Stimulated activated CD8-positive, alpha-beta memory T cell treated with anti-CD3 and anti-CD28 coated beads, Interleukin-15, amount 100 ng/mL, for 4 hours (primary cell): Measurements from ENCODE around the gene BCAS3.

Experiments
- DNase-seq, 2 donors: peaks; one replicate each; pipeline ENCODE4 v3.0.0-alpha.2; 2020; ENCODE audit warnings: low read depth in 2 of 2

The BCAS3 gene

DNA sequence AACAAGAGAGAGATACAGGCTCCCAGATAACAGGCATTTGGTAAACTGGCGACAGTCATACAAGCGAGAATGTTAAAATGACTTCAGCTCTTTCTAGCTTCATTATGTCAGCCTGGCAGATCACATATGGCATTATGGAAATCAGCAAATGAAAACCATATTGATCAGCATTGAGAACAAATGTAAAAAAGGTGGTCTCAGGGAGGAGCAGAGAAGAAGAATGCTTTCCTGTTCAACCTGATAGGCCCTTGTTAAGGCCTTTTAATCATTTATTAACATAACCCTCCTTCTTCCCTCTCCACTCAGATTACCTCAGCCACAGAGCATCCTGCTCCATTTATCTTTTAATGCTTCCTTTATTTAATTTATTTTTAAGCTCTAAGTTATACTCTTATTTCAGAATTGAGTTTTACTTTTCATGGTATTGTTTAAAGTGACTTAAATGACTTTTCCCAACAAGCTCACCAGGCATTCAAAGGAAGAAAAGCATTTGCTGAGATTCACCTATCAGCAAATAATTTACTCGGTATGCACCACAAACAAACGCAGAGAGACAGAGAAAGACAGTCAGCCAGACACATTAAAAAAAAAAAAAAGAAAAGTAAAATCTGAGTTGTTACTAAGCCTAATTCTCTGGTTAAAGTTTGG is 478.1 kb downstream of the BCAS3 start:
- DNase-seq, result no peak

DNA sequence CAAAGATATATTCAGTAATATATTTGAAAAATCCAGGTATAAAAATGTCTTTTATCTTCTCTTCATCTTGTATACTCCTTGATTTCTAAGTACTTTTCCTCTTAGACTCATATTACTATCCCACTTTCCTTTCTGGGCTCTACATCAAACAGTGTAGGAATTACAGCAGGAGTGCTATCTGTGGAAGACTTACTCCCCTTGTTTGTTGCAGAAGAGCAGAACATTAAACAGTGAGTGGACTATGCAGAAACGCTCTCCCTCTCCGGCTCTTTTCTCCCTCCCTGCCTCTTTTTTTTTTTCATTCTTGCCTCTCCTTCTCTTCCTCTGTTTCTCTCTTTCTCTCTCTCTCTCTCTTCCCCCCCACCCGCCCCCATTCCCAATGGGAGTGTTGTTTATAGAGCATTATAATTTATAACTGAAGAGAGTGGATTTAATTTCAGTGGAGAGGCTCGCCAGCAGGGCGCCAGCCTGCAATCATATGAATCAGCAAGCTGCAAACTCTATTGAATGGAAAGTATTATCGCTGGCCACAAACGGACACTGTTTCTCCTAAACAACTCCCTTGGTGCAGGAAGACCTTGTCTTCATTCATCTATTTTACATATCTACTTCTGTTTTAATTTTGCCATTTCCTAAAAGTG is 479.7 kb downstream of the BCAS3 start:
- no peak for DNase-seq

GRCh38 chr17:61158376-61158775 is 480.7 kb downstream of the BCAS3 start:
- DNase-seq, result no peak

- no peak for DNase-seq
These were observed 481.7 kb downstream of the BCAS3 start for GRCh38 chr17:61159221-61159814.

- DNase-seq, result no peak
These were observed 482.6 kb downstream of the BCAS3 start for GRCh38 chr17:61160204-61160603.

DNA sequence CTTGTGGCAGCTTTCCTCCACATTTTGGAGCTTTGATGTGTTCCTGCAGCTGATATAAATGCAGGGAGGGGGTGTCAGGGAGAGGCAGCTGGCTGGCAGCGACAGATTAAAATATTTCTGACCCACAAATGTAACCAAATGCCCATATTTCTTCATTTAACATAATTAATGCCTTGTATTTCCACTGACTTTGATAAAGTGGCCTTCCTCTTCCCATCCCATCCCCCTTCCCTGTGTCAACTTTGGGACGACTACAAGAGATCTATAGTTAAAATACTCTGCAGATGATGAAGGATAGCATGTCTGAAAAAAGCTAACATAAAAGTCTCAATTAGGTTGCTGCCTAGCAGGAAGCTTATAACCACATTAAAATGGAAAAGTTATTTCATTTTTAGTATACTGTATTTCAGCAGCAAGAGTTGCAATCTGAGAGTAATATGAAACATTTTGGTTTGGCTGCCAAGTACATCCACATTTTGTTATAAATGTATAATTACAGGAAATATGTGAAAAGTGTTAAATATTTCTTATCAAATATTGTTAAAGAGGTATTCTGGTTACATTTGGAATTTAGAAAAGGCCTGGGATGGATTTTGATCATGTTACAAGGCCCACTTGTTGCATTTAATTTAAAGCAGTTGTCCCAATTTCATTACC is 483.3 kb downstream of the BCAS3 start:
- DNase-seq, result no peak

GRCh38 chr17:61161615-61162134 is 484.0 kb downstream of the BCAS3 start:
- DNase-seq, result no peak

GRCh38 chr17:61164517-61164916 is 486.9 kb downstream of the BCAS3 start:
- no peak for DNase-seq

DNA sequence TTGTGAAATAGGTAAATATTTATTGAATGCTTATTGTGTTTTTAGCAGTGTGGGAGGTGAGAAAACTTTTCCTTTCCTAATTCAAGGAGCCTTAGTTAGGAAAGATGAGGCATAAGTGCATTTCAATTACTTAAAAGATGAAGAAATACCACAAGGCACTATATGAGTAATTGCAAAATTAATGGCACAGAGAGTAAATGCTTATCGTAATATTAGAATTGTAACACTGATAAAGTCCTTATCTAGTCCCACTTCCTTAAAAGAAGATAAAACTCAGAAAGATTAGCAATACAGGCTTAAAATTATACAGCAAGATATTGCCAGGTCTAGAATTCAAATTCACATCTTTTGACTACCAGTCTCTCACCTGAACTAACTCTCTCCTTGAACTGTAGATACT is 489.4 kb downstream of the BCAS3 start:
- DNase-seq, result no peak

DNA sequence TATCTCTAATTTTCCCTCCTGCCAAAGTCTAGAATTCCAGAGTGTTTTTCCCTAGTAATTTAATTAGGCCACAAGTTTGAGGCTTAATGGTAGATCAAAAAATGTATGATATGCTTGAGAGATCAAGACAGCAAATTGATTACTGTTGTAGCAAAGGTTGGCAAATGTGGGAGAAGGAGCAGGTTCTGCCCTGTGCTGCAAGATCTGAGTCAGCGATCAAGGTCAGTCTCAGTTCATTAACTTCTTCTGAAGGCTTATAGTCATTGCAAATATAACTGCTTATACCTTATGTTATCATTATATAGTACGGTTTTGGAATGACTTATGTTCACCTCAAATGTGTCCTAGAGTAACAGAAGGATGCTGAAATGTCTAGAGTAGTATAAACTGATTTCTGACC is 490.9 kb downstream of the BCAS3 start:
- no peak for DNase-seq

DNA sequence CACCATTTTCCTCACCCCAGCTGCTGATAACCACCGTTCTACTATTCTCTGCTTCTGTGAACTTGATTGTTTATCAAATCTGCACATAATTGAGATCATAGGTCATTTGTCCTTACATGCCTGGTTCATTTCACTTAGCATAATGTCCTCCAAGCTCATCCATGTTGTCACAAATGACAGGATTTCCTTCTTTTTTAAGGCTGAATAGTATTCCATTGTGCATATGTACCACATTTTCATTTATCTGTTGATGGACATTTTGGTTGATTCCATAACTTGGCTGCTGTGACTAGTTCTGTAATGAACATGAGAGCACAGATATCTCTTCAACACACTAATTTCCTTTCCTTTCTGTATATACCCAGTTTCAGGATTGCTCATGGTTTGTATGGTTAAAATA is 496.7 kb downstream of the BCAS3 start:
- DNase-seq, result no peak

DNA sequence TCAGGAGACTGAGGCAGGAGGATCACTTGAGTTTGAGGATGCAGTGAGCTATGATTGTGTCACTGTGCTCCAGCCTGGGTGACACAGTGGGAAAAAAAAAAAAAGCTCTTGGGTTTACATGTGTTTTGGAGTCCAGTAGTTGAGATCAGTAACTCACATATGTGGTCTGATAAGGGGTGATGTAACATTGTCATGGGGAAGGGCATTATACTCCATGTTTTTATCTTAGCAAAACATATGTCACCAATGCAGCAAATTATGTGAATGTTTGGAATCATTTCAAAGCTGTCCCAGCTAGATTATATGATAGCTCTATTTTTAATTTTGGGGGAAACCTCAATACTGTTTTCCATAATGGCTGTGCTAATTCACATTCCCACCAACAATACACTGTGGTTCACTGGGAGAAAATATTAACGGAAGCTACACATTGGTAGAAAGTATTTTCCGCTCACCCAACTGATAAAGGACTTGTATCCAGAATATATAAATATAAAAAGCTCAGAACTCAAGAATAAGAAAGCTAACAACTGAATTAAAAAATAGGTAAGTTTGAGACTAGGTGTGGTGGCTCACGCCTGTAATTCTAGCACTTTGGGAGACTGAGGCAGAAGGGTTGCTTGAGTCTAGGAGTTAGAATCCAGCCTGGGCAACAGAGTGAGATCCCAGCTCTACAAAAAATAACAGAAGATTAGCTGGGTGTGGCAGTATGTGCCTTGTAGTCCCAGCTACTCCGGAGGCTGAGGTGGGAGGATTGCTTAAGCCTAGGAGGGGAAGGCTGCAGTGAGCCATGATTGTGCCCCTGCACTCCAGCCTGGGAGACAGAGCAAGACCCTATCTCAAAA is 497.9 kb downstream of the BCAS3 start:
- no peak for DNase-seq

- no peak for DNase-seq
These were observed 499.7 kb downstream of the BCAS3 start for GRCh38 chr17:61177351-61177750.

- no peak for DNase-seq
These were observed 500.6 kb downstream of the BCAS3 start for GRCh38 chr17:61178284-61178683.

- DNase-seq, result no peak
These were observed 501.7 kb downstream of the BCAS3 start for GRCh38 chr17:61179380-61179806.

DNA sequence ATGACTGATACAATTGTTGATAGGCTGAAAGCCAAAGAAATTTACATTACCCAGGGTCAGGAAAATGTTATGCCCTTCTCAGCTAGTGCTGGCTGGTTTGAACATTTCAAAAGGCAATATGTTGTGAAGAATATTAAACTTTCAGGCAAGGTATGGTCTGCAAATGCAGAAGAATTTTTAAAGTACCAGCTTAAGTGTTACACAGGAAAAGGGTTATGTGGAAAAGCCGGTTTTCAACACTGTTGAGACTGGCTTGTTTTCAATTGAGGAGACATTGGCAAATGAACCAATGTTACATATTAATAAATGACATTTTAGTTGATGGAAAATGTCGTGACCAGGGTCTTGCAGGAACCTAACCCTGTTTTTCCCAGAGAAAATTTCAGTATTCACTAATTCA is 506.1 kb downstream of the BCAS3 start:
- no peak for DNase-seq

- DNase-seq, result no peak
These were observed 507.7 kb downstream of the BCAS3 start for GRCh38 chr17:61185385-61185784.

DNA sequence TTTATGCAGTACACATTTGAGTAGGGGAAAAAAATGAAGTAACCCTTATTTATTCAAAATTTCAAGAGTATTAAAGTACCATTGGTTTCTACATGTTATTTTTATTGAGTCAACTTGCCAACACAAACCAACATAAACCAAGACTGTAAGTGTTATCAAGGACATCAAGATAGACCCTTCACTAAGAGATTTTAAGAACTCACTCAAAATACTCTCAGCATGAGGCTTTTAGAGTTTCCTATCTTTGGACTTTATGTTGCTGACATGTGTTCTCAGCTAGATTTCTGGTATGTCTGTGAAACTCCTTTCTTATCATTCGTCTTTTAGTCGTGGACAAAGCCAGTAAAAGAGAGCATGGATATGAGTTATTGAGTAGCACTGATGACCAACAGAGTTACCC is 509.4 kb downstream of the BCAS3 start:
- DNase-seq, result no peak

DNA sequence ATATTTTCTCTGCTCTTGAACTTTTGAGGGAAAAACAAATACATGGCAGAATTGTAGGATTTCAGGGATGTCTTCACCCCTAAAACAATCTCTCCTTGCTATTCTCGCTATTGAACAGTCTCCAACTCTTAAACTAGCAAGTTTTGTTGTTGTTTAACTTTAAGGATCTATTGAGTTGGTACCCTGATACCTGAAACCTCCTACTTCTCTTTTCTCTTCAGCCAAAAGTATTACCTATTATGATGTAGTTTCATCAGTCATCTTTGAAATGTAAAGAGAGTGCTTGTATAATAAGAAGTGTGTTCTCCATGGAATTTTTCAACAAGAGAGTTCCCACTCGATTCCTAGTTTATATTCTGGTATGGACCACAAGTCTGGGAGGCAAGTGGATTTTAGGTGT is 510.4 kb downstream of the BCAS3 start:
- DNase-seq, result no peak

- DNase-seq, result no peak
These were observed 512.3 kb downstream of the BCAS3 start for GRCh38 chr17:61189968-61190367.

GRCh38 chr17:61196302-61196704 is 518.7 kb downstream of the BCAS3 start:
- no peak for DNase-seq

DNA sequence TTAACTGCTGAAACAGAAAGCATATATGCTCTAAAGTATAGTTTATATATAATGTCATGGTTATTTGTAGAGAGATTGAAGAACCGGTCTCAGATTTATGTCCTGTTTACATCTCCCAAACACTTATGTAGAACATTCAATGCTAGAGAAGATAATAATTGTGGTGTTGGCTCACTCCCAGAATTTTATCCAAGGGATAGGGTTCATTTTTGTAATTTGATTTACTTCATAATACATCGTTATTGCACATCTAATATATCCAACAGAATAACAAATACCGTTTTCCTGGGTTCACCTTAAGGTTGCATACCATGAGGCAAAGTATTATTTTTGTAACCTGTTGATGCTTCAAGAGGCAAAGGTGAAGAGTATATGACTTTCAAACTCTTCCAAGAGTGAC is 519.1 kb downstream of the BCAS3 start:
- no peak for DNase-seq
